GM21381 (cell line): ENCODE measurements around the gene SLC38A11.
"Not testable (repeated sequence)": the region's sequence is repeated elsewhere in the genome, so short reads cannot be mapped to it uniquely, and the experiment has no call there.

Source experiments
- ATAC-seq: cut with Tn5 transposase; IDR thresholded peaks from one replicate; pipeline ENCODE4 v1.9.1; 2021; ENCODE audit warnings: mild to moderate bottlenecking, moderate library complexity; ENCODE audit not compliant: unreplicated experiment

The SLC38A11 gene

GRCh38 chr2:164954954-164955701 lies at the start of gene SLC38A11:
SLC38A11 (minus strand) TSS chr2:164955525; CDS start chr2:164955247, 278 bp downstream.
- ATAC-seq = no peak

- no peak for ATAC-seq
Observed at GRCh38 chr2:165003443-165004130, 48.3 kb upstream of the SLC38A11 start.

DNA sequence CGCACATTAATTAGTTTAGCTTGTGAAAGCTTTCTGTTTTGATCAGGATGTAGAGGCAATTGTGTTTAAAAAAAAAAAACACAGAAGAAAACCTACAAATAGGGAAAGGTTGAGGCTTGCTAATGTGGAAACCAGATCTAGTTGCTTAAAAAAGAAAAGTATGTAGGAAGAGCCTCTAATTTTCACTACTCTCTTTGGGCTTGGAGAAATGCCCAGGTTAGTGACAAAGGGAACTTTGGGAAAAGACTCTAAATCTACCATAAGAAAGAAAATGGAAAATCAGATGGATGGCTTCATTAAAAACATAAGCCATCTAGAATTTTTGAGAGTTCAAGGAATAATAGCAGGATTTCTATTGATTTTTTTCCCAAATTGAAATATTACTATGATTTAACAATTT lies 47.3 kb upstream of the SLC38A11 start:
- ATAC-seq = no peak

DNA sequence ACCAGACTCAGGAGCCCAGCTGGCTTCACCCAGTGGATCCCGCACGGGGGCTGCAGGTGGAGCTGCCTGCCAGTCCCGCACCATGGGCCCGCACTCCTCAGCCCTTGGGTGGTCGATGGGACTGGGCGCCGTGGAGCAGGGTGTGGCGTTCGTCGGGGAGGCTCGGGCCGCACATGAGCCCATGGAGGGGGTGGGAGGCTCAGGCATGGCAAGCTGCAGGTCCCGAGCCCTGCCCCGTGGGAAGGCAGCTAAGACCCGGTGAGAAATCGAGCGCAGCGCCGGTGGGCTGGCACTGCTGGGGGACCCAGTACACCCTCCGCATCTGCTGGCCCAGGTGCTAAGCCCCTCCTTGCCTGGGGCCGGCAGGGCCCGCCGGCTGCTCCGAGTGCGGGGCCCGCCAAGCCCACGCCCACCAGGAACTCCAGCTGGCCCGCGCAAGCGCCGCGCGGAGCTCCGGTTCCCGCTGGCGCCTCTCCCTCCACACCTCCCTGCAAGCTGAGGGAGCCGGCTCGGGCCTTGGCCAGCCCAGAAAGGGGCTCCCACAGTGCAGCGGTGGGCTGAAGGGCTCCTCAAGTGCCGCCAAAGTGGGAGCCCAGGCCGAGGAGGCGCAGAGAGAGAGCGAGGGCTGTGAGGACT lies 39.5 kb upstream of the SLC38A11 start:
- not testable (repeated sequence) for ATAC-seq

DNA sequence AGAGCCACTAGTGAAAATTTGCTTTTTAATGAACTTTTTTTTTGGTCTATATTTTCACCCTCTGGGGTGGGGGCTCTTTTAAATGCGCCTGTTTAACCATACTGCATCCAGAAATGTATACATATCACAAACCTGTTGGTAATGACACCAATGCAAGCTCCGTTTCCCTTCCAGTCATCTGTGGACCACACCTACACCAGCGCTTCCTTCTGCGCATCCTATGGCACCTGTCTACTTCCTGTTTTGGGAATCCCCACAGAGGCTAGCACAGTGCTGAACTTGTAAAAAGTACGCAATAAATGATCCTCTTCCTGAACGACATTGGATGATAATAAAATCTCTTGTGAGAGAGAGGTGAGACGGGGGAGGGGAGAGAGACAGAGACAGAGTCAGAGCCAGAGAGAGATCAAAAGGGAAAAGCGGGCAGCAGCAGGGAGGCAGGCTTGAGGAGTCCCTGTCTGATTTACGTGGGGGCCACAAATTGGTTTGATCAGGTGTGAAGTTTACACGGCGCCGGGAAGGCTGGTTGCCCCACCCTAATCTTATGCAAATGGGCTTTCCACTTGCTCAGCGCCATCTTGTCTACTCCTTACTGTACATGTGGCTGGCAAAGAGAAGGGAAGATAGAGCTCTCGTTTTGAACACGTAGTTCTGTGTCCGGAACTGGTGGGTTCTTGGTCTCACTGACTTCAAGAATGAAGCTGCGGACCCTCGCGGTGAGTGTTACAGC lies 38.1 kb upstream of the SLC38A11 start:
- ATAC-seq = no peak

DNA sequence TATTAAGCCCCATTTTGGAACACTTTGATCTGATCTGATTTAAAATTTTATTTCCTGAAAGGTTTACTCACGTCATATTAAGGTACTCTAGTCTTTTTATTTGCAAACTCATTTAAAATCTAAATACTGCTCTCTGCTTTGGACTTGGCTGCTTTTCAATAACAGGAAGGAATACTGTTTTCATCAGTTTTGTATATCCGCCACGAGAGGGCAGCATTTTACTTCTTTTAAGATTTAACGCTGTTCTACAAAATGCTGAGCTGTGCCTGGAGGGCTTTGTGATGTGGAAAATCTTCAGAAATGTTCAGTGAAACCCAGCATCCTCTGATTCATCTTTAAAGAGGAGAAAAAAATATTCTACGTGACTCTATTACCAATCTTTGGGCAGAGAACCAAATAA lies 37.5 kb upstream of the SLC38A11 start:
- peak; percentile 63 for ATAC-seq

- ATAC-seq = not testable (repeated sequence)
Observed at GRCh38 chr2:164992093-164992454, 36.7 kb upstream of the SLC38A11 start.

- peak; percentile 70 for ATAC-seq
Observed at GRCh38 chr2:164991361-164992092, 36.2 kb upstream of the SLC38A11 start.

DNA sequence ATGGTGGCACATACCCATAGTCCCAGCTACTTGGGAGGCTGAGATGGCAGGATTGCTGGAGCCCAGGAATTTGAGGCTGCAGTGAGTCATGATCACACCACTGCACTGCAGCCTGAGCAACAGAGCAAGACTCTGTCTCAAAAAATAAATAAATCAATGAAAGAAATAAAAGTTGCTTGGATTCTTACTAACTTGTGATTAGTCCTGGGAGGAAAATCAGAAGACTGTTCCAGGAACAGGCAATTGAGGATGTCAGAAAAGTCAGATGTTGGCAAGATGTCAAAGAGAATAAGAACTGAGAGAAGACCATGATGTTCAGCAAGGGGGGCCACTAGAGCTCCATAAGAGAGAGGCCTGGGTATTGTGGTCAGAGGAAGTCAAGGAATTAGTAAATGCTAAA lies 35.6 kb upstream of the SLC38A11 start:
- not testable (repeated sequence) for ATAC-seq

GRCh38 chr2:164988805-164989204 lies 33.5 kb upstream of the SLC38A11 start:
- ATAC-seq = not testable (repeated sequence)

- ATAC-seq = not testable (repeated sequence)
Observed at GRCh38 chr2:164986027-164986426, 30.7 kb upstream of the SLC38A11 start.

GRCh38 chr2:164984428-164984827 lies 29.1 kb upstream of the SLC38A11 start:
- no peak for ATAC-seq

DNA sequence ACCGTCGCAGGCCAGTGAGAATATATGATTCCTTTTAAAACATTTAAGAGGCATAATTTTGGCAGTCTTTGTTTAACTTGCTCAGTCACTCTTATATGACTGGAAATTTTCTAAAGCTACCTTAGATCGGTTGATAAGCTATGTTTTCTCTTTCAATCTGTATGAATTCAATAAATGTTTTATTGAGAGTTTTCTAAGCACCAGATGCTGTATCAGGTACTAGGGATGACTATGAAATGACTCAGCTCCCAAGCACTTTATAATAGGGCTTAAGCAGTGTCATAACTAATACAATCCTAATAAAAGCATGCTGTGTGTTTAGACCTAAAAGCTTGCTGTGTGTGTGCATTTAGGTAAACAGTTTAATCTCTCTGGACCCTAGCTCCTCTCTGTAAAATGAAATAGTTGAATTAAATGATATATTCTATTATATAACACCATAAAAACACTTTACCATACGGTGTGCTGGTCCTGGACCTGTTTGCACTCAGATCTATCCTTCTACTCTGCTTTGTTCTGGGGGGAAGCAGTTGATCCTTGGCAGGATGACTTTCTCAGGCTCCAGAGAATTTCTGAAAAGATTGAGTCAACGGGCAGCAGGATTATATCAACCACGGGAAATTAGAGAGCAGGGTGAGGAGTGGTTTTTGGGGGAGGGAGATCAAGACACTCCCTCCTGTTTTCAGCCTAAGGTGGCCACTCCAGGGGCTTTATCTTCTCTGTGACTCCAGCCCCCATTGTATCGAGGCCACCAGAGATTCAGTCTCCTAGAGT lies 26.1 kb upstream of the SLC38A11 start:
- no peak for ATAC-seq

DNA sequence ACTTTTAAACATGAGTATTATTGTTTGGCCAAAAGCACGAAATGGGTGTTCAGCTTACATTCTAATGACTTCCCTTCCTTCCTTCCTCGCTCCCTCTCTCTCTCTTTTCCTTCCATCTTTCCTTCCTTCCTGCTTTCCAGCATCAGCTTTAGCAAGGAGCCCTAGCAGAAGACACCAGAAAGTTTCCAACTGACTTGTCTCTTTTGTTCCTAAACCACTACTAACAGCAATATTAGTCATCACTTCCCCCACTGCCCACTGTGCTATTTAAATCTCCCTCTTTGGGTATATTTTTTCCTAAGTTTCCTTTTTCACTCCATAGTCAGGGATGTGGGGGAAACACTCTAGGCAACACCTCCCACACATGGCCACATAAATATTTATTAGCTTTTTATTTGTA lies 25.4 kb upstream of the SLC38A11 start:
- not testable (repeated sequence) for ATAC-seq

DNA sequence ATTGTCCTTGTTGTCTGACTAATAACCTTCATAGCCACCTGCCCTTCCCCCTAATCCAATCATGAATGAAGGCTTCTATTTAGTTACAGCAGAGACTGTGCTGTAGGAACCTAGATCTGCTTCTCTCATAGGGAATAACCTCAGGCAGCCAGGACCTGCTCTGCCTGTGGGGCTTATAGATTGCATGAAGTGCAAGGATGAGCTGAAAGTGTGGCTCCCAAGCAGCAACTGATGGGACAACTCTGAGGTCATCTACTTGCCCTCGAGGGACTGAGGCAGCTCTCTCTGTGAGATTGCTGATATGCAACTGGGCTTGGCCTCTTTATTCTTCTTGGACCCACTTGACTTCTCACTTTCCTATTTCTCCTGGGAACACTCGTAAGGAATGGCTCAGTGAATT lies 23.8 kb upstream of the SLC38A11 start:
- ATAC-seq = no peak

DNA sequence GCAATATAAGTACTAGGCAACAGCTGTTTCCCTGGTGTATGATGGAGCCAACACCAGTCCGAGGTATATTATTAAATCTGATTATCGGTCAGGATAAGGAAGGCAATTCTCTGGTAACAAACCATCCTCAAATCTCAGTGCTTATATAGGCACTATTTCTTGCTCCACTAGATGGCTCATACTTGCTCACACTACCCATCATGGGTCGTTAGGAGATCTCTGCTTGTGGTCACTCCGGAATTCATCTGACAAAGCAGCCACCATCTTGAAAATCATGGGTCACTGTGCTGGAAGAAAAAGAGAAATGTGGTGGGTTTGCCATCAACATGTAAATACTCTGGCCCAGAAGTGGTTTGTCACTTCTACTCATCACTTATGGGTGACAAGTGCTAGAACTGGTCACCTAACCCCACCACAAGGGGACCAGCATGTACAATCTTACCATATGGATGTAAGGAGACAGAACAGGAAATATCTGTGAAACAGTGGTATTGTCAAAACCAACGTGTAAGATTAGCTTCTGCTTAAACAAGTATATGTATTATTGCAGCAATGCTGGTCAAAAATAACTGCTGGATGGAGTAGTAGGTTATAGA lies 21.6 kb upstream of the SLC38A11 start:
- ATAC-seq = not testable (repeated sequence)

DNA sequence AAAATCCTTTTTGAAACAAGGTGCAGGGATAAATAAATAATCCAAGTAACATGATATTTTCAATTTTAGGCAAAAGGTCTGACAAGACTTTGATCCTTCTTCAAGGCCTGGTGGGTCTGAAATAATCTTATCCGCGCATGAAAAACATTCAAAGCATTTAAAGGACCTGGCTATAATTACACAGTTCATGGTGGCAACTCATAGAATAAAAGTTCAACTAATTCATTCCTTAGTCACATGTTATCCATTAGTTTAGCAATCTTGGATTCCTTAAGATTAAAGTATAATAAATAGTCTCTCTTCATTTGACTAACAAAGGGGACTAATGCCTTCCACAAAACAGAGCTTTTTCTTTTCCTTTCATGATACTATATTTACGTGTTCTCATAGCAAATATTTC lies 21.0 kb upstream of the SLC38A11 start:
- no peak for ATAC-seq

GRCh38 chr2:164975891-164976290 lies 20.6 kb upstream of the SLC38A11 start:
- ATAC-seq = no peak

DNA sequence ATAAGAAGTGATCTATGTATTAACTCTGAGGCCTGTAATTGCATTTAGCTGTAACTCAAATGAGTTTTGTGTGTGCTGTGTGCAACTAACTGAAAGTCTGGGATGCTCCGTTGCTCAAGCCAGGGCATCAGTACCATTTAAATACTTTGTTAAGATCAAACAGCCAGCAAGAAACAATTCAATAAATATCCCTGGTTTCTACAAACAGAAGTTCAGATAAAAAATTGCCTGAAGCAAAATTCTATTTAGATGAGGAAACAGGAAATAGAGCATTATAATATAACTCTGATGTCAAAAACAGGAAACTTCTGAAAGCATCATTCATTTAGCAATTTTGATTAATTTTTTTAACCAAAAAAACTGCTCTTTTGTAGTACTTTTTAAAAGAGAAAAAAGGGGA lies 18.9 kb upstream of the SLC38A11 start:
- ATAC-seq = no peak
